ENCODE data around the gene C1S.

GRCh38 chr12:7072554-7072953 lies 12.0 kb downstream of the C1S start:
- TF ChIP-seq, protein P1, sequence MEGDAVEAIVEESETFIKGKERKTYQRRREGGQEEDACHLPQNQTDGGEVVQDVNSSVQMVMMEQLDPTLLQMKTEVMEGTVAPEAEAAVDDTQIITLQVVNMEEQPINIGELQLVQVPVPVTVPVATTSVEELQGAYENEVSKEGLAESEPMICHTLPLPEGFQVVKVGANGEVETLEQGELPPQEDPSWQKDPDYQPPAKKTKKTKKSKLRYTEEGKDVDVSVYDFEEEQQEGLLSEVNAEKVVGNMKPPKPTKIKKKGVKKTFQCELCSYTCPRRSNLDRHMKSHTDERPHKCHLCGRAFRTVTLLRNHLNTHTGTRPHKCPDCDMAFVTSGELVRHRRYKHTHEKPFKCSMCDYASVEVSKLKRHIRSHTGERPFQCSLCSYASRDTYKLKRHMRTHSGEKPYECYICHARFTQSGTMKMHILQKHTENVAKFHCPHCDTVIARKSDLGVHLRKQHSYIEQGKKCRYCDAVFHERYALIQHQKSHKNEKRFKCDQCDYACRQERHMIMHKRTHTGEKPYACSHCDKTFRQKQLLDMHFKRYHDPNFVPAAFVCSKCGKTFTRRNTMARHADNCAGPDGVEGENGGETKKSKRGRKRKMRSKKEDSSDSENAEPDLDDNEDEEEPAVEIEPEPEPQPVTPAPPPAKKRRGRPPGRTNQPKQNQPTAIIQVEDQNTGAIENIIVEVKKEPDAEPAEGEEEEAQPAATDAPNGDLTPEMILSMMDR (IDR thresholded peaks at IDR 0.05) = no peak
- TF ChIP-seq POLR2AphosphoS5 (IDR thresholded peaks at IDR 0.05) = no peak
